Activated CD8-positive, alpha-beta memory T cell treated with anti-CD3 and anti-CD28 coated beads for 24 hours (primary cell): Measurements from ENCODE around the gene YPEL3.
A peak's percentile ranks its signal among the peaks of the same experiment; 100 is the strongest.

ENCODE experiments used
- DNase-seq: peaks from one replicate; pipeline ENCODE4 v3.0.0-alpha.2; 2020

YPEL3 gene

DNA sequence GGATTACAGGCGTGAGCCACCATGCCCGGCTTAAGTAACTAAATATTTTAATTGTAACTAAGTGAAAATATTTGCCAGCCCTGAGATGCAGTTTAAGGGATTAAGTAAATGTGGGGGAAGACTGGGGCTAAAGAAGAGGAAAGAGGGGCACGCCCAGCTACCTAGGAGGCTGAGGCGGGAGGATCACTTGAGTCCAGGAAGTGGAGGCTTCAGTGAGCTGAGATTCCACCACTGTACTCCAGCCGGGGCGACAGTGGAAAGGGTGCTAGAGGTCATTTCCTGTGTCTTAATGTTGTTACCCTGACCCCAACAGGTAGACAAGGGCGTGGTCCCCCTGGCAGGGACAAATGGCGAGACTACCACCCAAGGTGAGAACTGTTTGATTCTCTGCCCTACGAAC, 27.7 kb downstream of the YPEL3 start:
- DNase-seq, result no peak

DNA sequence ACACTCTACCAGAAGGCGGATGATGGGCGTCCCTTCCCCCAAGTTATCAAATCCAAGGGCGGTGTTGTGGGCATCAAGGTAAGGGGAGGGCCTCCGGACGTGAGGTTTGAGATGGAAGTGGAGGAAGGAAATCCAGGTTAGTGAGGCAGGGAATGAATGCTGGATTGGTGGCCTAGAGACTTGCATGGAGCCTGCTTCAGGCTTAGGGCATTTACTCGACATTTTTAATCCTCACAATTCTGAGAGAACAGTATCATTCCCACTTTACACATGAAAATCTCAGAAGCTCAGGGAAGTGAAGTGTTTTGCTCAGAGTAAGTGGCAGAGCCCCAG, 28.5 kb downstream of the YPEL3 start:
- DNase-seq, result no peak

DNA sequence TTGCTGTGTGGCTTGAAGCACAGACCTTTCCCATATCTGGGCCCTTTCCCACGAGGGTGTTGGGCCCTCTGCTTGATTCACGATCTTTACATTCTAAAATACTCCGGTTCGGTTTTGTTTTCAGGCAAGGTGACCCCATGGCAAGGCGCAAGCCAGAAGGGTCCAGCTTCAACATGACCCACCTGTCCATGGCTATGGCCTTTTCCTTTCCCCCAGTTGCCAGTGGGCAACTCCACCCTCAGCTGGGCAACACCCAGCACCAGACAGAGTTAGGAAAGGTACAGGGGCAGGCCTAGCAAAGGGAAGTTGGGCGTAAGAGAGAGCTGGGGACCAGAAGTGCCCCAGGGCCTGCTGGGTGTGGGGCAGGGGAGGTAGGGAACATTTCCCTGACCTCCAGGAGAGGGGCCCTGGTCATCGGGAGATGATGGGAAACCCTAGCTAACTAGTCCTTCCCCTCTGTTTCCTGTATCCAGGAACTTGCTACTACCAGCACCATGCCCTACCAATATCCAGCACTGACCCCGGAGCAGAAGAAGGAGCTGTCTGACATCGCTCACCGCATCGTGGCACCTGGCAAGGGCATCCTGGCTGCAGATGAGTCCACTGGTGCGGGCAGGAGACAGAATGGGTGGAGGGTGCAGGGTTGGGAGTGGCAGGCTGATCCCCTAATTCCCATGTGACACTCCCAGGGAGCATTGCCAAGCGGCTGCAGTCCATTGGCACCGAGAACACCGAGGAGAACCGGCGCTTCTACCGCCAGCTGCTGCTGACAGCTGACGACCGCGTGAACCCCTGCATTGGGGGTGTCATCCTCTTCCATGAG, 29.0 kb downstream of the YPEL3 start:
- no peak for DNase-seq

GRCh38 chr16:30065943-30066760, 29.9 kb downstream of the YPEL3 start:
- no peak for DNase-seq

GRCh38 chr16:30065102-30065942, 30.7 kb downstream of the YPEL3 start, which contains the start of gene ALDOA:
ALDOA (plus strand) TSS chr16:30065760; CDS start chr16:30066898, 1,138 bp downstream.
- DNase-seq, result peak; percentile 97

GRCh38 chr16:30064729-30065101, 31.3 kb downstream of the YPEL3 start:
- DNase-seq, result no peak

DNA sequence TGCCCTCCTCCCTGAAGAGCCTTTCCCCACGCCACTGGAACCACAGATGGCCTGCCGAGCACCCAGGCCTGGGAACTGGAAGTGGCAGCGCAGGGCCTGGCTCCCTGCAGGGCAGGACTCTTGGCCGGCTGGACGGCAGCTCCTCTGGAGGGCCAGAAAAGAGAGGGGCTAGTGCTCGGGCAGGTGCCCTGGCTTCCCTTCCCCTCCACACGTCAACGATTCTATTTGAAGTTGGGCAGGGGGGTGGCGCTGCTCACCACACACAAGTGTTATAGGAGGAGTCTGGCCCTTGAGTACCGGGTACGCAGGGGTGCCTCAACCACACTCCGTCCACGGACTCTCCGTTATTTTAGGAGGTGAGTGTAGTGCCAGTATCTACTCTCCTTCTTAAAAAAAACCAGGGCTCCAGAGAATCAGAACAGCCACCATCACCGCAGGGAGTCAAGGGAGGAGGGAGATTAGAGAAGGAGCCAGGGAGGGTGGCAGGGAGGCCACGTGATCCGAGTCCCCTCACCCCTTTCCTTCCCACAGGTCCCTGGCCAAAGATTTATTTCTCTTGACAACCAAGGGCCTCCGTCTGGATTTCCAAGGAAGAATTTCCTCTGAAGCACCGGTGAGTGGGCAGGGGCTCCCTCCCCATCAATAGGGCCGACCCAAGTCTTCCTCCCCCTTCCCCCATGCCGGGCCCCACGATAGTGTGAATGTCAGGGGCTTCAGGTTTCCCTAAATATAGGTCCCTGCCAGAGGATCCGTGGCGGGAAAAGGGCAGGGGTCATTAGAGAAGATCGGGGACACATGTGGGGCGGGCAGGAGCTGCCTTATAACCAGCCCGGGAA, 31.9 kb downstream of the YPEL3 start:
- peak; percentile 89 for DNase-seq

DNA sequence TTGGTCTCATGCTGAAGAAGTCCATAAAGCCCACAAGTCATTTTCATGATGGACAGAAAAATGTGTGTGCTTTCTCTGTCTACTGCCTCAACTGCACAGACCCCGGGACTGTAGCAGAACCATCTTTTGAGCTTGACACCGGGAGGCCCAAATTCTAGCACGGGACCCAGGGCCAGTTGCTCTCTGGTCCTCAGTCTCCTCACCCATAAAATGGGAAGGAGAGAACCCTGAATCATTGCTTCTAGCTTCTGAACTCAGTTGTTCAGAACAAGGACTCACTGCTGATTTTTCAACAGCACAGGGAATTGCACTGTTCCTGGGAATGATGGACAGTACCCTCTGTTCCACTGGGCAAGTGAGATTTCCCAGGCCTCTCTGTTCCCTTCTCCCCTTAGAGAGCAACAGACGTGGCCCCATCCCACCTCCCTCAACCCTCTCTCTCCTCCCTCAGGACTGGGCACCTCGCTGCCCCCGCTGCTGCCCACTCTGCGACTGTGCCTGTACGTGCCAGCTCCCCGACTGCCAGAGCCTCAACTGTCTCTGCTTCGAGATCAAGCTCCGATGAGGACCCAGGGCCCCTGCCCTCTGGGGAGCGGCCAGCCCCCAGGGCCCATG, 32.6 kb downstream of the YPEL3 start:
- no peak for DNase-seq

DNA sequence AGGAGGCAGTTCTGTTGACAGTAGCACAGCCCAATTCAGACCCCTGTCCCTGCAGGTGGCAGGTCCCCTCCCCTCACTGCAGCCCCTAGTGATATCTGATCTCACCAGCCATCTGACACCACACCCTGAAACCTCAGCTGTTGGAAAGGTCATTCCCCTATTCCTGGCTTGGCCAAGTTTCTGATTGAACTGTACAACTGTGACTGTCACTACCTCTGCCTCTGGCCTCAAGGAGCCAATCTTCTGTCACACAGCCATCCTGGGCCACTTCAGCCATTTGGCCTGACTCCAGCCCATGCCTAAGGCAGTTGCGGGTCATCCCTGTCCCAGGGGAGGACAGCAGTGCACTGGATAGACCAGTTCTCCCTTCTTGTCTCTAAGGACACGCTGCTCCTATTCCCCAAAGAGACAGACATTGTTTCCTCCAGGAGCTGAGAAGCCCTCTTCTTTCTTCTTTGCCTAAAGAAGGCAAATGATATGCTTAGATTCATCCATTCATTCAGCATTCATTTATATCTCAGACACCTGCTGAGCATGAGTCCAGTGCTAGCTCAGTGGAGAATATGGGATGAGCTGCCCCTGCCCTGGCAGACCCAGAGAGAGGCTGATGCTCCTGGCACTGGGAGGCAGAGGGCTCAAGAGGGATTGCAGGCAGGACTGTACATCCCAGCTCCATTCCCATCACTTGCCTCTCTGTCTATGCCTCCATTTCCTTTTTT, 35.0 kb downstream of the YPEL3 start:
- no peak for DNase-seq

- no peak for DNase-seq
Measured at GRCh38 chr16:30060346-30060745, 35.7 kb downstream of the YPEL3 start.

GRCh38 chr16:30054959-30055553, 41.0 kb downstream of the YPEL3 start:
- peak; percentile 70 for DNase-seq

GRCh38 chr16:30054451-30054850, 41.6 kb downstream of the YPEL3 start:
- DNase-seq, result no peak

- no peak for DNase-seq
Measured at GRCh38 chr16:30053376-30054015, 42.5 kb downstream of the YPEL3 start.

GRCh38 chr16:30052671-30053372, 43.2 kb downstream of the YPEL3 start:
- peak; percentile 97 for DNase-seq

- DNase-seq, result no peak
Measured at GRCh38 chr16:30051518-30051917, 44.5 kb downstream of the YPEL3 start.

DNA sequence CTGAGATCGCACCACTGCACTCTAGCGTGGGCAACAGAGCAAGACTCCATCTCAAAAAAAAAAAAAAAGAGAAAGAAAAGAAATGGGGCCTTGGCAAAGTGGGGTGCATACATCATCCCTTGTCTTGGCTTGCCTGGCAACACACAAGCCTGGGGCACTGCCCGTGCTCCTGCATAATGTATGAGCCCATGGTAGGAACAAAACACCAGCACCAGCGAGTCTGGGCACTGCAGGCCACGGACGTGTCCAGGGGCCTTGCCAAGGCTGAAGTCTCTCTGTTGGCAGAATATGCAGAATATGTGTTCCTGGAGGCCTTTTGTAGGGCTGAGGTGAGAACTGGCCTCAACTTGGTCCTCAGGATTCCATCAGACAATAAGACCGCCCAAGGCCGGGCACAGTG, 46.1 kb downstream of the YPEL3 start:
- no peak for DNase-seq

DNA sequence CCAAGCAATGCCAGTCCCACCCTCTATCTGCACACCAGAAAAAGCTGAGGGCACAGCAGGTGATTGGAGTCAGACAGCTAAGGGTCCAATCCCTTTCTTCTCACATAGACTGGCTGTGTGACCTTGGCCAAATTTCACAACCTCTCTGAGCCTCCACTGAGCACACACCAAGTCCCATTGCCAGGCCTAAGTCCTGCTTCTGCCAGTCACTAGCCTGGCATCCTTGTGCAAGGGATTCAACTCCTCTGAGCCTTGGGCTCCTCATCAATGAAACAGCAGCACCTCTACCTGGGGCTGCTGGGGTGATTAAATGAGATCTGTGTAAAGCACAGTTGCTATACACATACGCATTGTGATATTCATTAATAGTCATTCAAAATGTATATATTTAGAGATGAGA, 49.4 kb downstream of the YPEL3 start:
- no peak for DNase-seq

GRCh38 chr16:30046178-30046577, 49.8 kb downstream of the YPEL3 start:
- DNase-seq, result no peak
